Measurements from ENCODE around the gene SEC16B.

- TF ChIP-seq CTCF (IDR thresholded peaks at IDR 0.05 in 8 of 11, conservative IDR thresholded peaks at IDR 0.05 in 3 of 11) (no peak), POLR2AphosphoS5 (IDR thresholded peaks at IDR 0.05) (no peak)
These were observed 64.2 kb downstream of the SEC16B start for GRCh38 chr1:177905686-177906085.
